HepG2 (cell line): Measurements from ENCODE around the gene RUNX2. TPM values are rescaled to one million over a fixed set of nuclear protein-coding genes. Genes with fewer than 3 reads are reported as not detected.

Source experiments
- ATAC-seq: fragments of 200-7000 bp; cut with Tn5 transposase; 3 replicates; pipeline ENCODE4 v1.9.1; 2020; ENCODE audit warnings: mild to moderate bottlenecking, moderate library complexity
- BruUV-seq: library from RNA; stranded (reverse); fragments of 400-500 nt; replicated peaks from 2 replicates; lab custom pipeline; 2021; lab: Mats Ljungman, UMichigan
- CTCF ChIA-PET: fragments of 300-600 bp; formaldehyde crosslinking; extraction: SDS; loops from one replicate; lab custom pipeline; 2021; ENCODE audit warnings: low total read pairs, inconsistent platforms, low intra/inter-chr PET ratio; lab: Yijun Ruan, JAX
- POLR2A ChIA-PET: fragments of 350-600 bp; sonication (Branson Sonifier 250); formaldehyde crosslinking; loops from one replicate; lab custom pipeline; 2020; ENCODE audit warnings: antibody characterized with exemption, inconsistent platforms; lab: Yijun Ruan, JAX
- DNase-seq: peaks from one replicate; pipeline ENCODE4 v3.0.0-alpha.2; 2015; ENCODE audit warnings: low spot score
- FAIRE-seq: peaks from 3 replicates; lab custom pipeline; 2011; peaks lifted over from hg19 to GRCh38; lab: Jason Lieb, UNC
- H2AFZ ChIP-seq: one replicate; pipeline ENCODE4 v1.6.1; 2011; ENCODE audit warnings: low read length, inconsistent platforms
- H3K27ac ChIP-seq: fragments of 300-600 bp; 3 replicates; pipeline ENCODE4 v1.8.0; 2011; ENCODE audit warnings: mixed run types, mild to moderate bottlenecking, mixed read lengths, low read length, inconsistent platforms; ENCODE audit not compliant: insufficient read depth; ENCODE audit errors: extremely low read length
- H3K27me3 ChIP-seq, 2 experiments: fragments of 200-600 bp in 1 of 2; 2 replicates in 1 of 2; 3 replicates in 1 of 2; pipeline versions ENCODE4 v1.6.0 to v1.8.0; 2011; ENCODE audit warnings: low read length in 2 of 2, mild to moderate bottlenecking in 2 of 2, moderate library complexity in 2 of 2, inconsistent platforms in 1 of 2; ENCODE audit not compliant: insufficient read depth in 2 of 2, control insufficient read depth in 1 of 2
- H3K36me3 ChIP-seq, 2 experiments: fragments of 200-600 bp in 1 of 2; replicated peaks in 1 of 2; 2 replicates in 1 of 2; 3 replicates in 1 of 2; pipeline versions ENCODE4 v1.5.1 to v1.8.0; 2011; ENCODE audit warnings: low read length in 2 of 2, inconsistent platforms in 1 of 2; ENCODE audit not compliant: insufficient read depth in 2 of 2, control insufficient read depth in 1 of 2
- H3K4me1 ChIP-seq: 2 replicates; pipeline ENCODE4 v1.5.1; 2012; ENCODE audit warnings: low read length, inconsistent platforms; ENCODE audit not compliant: insufficient read depth
- H3K4me2 ChIP-seq: 2 replicates; pipeline ENCODE4 v1.6.0; 2011; ENCODE audit warnings: low read depth, low read length, inconsistent platforms
- H3K4me3 ChIP-seq, 3 experiments: fragments of 200-600 bp in 1 of 3; sonication (generic), shearing (Covaris generic) in 1 of 3; replicated peaks in 1 of 3; 2 replicates each; pipeline ENCODE4 v1.5.1; 2011 to 2016; ENCODE audit warnings: low read length in 3 of 3, inconsistent platforms in 2 of 3, low read depth in 2 of 3, mild to moderate bottlenecking in 2 of 3, control low read depth in 1 of 3, mixed read lengths in 1 of 3; ENCODE audit not compliant: insufficient read depth in 1 of 3
- H3K79me2 ChIP-seq: one replicate; pipeline ENCODE4 v1.6.1; 2011; ENCODE audit warnings: low read length, inconsistent platforms; ENCODE audit not compliant: insufficient read depth
- H3K9ac ChIP-seq: 2 replicates; pipeline ENCODE4 v1.6.0; 2011; ENCODE audit warnings: mild to moderate bottlenecking, low read depth, low read length, inconsistent platforms; ENCODE audit not compliant: insufficient read depth
- H3K9me3 ChIP-seq: 2 replicates; pipeline ENCODE4 v1.5.1; 2012; ENCODE audit warnings: mild to moderate bottlenecking, low read length
- H4K20me1 ChIP-seq: 2 replicates; pipeline ENCODE4 v1.6.0; 2011; ENCODE audit warnings: inconsistent platforms, mild to moderate bottlenecking, low read length, moderate library complexity; ENCODE audit not compliant: insufficient read depth
- BRCA1 ChIP-seq: sonication (generic); formaldehyde crosslinking; IDR thresholded peaks from 2 replicates; pipeline ENCODE4 v1.4.0; 2020; ENCODE audit warnings: missing genetic modification reagents
- CEBPB ChIP-seq: IDR thresholded peaks from 2 replicates; pipeline ENCODE4 v1.6.1; 2011; ENCODE audit warnings: low read depth, low read length, improper control_type of control experiment, borderline replicate concordance
- MAFK ChIP-seq, 2 experiments: IDR thresholded peaks in 1 of 2; conservative IDR thresholded peaks in 1 of 2; 2 replicates each; pipeline ENCODE4 v1.6.1; 2011; ENCODE audit warnings: improper control_type of control experiment in 2 of 2, low read length in 2 of 2
- MXI1 ChIP-seq: IDR thresholded peaks from 3 replicates; pipeline ENCODE4 v1.6.1; 2012; ENCODE audit warnings: low read depth, low read length, inconsistent platforms, borderline replicate concordance
- RARG ChIP-seq: sonication (generic); formaldehyde crosslinking; IDR thresholded peaks from 2 replicates; pipeline ENCODE4 v1.4.0; 2020; ENCODE audit warnings: low read depth, mild to moderate bottlenecking, missing genetic modification reagents
- RFX5 ChIP-seq: IDR thresholded peaks from 2 replicates; pipeline ENCODE4 v1.6.1; 2011; ENCODE audit warnings: low read depth, low read length, improper control_type of control experiment
- SAP130 ChIP-seq: IDR thresholded peaks from 2 replicates; pipeline ENCODE4 v1.6.1; 2016; ENCODE audit warnings: low read depth
- TGIF2 ChIP-seq: IDR thresholded peaks from 2 replicates; pipeline ENCODE4 v1.6.1; 2016; ENCODE audit warnings: control low read depth, missing compliant biosample characterization
- ZNF24 ChIP-seq: fragments of 450-650 bp; IDR thresholded peaks from 2 replicates; pipeline ENCODE4 v1.6.1; 2017; ENCODE audit warnings: antibody characterized with exemption, mild to moderate bottlenecking
- ZNF775 ChIP-seq: sonication (generic); formaldehyde crosslinking; IDR thresholded peaks from 2 replicates; pipeline ENCODE4 v1.4.0; 2020; ENCODE audit warnings: missing genetic modification reagents, mild to moderate bottlenecking, moderate library complexity, borderline replicate concordance
- WGBS: methylation state at CpG from one replicate; pipeline ENCODE4 v1.1.6; 2017; ENCODE audit warnings: low lambda C conversion rate; 5-methylcytosine and 5-hydroxymethylcytosine counted together
- in situ Hi-C: cut with HindIII; loops from 2 replicates; pipeline ENCODE4 v1.10.0; 2017; ENCODE audit warnings: low pct_unique_long_range_greater_than_20kb; ENCODE audit not compliant: extremely low pct_ligation_motif_present
- intact Hi-C: fragments of 100-400 bp; cut with micrococcal nuclease; formaldehyde crosslinking; loops from one replicate; pipeline ENCODE4 v1.10.0; 2022; ENCODE audit not compliant: unreplicated experiment
- polyA plus RNA-seq, 8 experiments: library from polyadenylated mRNA; depleted of rRNA in 3 of 8; stranded (reverse) in 7 of 8; unstranded in 1 of 8; fragments of >200 nt; fragmentation: Illumina TruSeq in 4 of 8; extraction: Trizol in 4 of 8; gene quantifications; 2 replicates each; pipeline versions ENCODE4 v1.2.1 to v1.2.3, GENCODE V29; 2011 to 2016; ENCODE audit warnings: low read depth in 4 of 8, missing spikeins in 1 of 8, mixed read lengths in 1 of 8; ENCODE audit not compliant: insufficient read depth in 1 of 8
- total RNA-seq, 5 experiments: library from RNA; depleted of rRNA; stranded (reverse); fragments of >200 nt; fragmentation: Illumina TruSeq; extraction: Trizol; gene quantifications; 2 replicates each; pipeline ENCODE4 v1.2.3, GENCODE V29; 2016; ENCODE audit warnings: low read depth in 1 of 5
- TF ChIP-seq, protein P1 (sequence below): sonication (generic); formaldehyde crosslinking; IDR thresholded peaks from 2 replicates; pipeline ENCODE4 v1.5.0; 2020; ENCODE audit warnings: mild to moderate bottlenecking, missing genetic modification reagents
- TF ChIP-seq, protein P2 (sequence below): sonication (generic); formaldehyde crosslinking; IDR thresholded peaks from 2 replicates; pipeline ENCODE4 v1.5.1; 2020; ENCODE audit warnings: missing genetic modification reagents, mild to moderate bottlenecking, borderline replicate concordance

RUNX2 gene
- total and polyA plus RNA-seq, 2 of the 13 experiments (the other 11 are each of a cell fraction or from before 2014, with no cell fraction given): not detected

DNA sequence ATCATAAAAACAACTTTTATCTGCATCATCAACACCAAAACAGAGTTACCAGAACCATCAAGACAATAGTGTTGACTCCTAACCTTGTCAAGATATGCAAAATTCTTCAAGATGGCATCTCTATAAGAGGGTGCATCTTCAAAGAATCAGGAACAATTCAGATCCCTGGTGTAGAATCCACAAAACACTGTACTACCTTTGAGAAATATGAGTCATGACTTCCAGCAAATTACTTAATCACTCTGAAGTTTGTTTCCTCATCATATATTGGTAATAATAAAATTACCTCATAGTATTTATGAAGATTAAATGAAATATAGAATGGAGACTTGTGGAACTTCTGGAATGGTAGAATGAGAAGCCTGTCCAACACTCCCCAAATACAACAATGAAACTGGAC is 270.9 kb downstream of the RUNX2 start (continued):
- TF ChIP-seq MXI1: no peak
- no peak for TF ChIP-seq MAFK (conservative IDR thresholded peaks at IDR 0.05 in 1 of 2, IDR thresholded peaks at IDR 0.05 in 1 of 2; ENCODE audit: low read length in 2 of 2)
- no peak for TF ChIP-seq RFX5
- TF ChIP-seq, protein P1, sequence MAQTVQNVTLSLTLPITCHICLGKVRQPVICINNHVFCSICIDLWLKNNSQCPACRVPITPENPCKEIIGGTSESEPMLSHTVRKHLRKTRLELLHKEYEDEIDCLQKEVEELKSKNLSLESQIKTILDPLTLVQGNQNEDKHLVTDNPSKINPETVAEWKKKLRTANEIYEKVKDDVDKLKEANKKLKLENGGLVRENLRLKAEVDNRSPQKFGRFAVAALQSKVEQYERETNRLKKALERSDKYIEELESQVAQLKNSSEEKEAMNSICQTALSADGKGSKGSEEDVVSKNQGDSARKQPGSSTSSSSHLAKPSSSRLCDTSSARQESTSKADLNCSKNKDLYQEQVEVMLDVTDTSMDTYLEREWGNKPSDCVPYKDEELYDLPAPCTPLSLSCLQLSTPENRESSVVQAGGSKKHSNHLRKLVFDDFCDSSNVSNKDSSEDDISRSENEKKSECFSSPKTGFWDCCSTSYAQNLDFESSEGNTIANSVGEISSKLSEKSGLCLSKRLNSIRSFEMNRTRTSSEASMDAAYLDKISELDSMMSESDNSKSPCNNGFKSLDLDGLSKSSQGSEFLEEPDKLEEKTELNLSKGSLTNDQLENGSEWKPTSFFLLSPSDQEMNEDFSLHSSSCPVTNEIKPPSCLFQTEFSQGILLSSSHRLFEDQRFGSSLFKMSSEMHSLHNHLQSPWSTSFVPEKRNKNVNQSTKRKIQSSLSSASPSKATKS: no peak
- no peak for TF ChIP-seq BRCA1
- no peak for TF ChIP-seq SAP130 (CRISPR knock-in tag)
- TF ChIP-seq, protein P2, sequence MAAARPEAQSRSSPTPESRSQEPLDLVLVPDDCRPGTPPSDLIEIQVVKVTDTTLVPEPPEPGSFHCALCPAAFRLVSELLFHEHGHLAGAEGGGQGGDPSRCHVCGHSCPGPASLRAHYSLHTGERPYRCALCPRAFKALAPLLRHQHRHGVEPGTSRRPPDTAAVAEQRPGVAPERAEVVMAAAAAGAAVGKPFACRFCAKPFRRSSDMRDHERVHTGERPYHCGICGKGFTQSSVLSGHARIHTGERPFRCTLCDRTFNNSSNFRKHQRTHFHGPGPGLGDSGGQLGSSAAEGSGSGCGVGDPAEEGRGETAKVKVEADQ (CRISPR knock-in tag): no peak
- no peak for TF ChIP-seq ZNF24
- no peak for TF ChIP-seq TGIF2 (CRISPR knock-in tag)
- no peak for TF ChIP-seq ZNF775
- TF ChIP-seq, all 625 proteins: peak for 0

DNA sequence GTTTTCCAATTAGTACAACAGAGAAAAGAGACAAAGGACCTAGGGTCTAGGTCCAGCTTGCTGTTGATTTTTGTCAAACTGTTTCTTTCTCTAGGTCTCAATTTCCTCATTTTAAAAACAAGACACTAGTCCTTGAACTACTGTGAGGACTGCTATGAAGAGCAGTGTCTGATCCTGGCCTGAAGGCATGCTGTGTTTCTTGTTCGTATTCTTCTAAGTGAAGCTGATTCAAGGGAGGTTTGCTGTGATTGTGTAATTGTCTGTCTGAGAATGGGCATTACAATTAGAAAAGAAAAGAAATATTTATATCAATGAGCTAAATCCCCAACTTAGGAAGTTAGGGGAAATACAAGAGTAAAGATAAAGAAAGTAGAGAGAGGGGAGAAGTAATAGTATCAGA is 277.8 kb downstream of the RUNX2 start:
- 35% methylated on average over 1 of the region's 1 CpG for WGBS
- Histone ChIP-seq H2AFZ (no peak overlapping the region), H3K4me2 (no peak overlapping the region), H3K79me2 (no peaks in the 10 kb centered on the region), H3K27me3 (no peaks in the 10 kb centered on the region), H4K20me1 (no peaks in the 10 kb centered on the region), H3K4me3 (no peak overlapping the region), H3K27ac (no peak overlapping the region), H3K36me3 (no peaks in the 10 kb centered on the region), H3K9me3 (no peaks in the 10 kb centered on the region), H3K9ac (no peak overlapping the region), H3K4me1 (no peaks in the 10 kb centered on the region)
- intact Hi-C loops: no loop called here
- BruUV-seq: no TSS peak
- CTCF ChIA-PET: no interaction called here
- POLR2A ChIA-PET: no interaction called here
- in situ Hi-C loops: no loop called here
- no peak for DNase-seq
- FAIRE-seq: no peak
- ATAC-seq: no peak
- TF ChIP-seq RARG (CRISPR knock-in tag): no peak
- TF ChIP-seq CEBPB: 0 out of 2 replicates have a peak, but pooled peaks have one; percentile 19
